Progenitor cell of endocrine pancreas (in vitro differentiated cells): ENCODE measurements around the gene ZNF354B. TPM values are rescaled to one million over a fixed set of nuclear protein-coding genes. Genes with fewer than 3 reads are reported as not detected.

ENCODE experiments used
- DNase-seq: peaks from one replicate; pipeline ENCODE4 v3.0.0; 2021; ENCODE audit warnings: low spot score; ENCODE audit not compliant: unreplicated experiment
- H3K27ac Mint-ChIP-seq: 2 replicates; pipeline ENCODE4 v1.8.0; 2021; ENCODE audit warnings: mild to moderate bottlenecking, moderate library complexity, mixed read lengths
- H3K27me3 Mint-ChIP-seq: 2 replicates; pipeline ENCODE4 v1.8.0; 2021; ENCODE audit warnings: mixed read lengths
- H3K36me3 Mint-ChIP-seq: 2 replicates; pipeline ENCODE4 v1.8.0; 2022; ENCODE audit warnings: mixed read lengths; ENCODE audit not compliant: insufficient read depth
- H3K4me1 Mint-ChIP-seq: 2 replicates; pipeline ENCODE4 v1.8.0; 2021; ENCODE audit warnings: low read depth, mixed read lengths
- H3K4me3 Mint-ChIP-seq: 2 replicates; pipeline ENCODE4 v1.8.0; 2021; ENCODE audit warnings: low read depth, mild to moderate bottlenecking, moderate library complexity, mixed read lengths
- H3K9me3 Mint-ChIP-seq: 2 replicates; pipeline ENCODE4 v1.8.0; 2021; ENCODE audit warnings: low read depth, mixed read lengths
- CTCF ChIP-seq: fragments of 200-600 bp; sonication (generic); IDR thresholded peaks from one replicate; pipeline ENCODE4 v1.5.0; 2021; ENCODE audit warnings: antibody characterized with exemption, mild to moderate bottlenecking; ENCODE audit not compliant: unreplicated experiment
- long read RNA-seq: library from polyadenylated mRNA; unstranded; transcript quantifications from one replicate; pipeline ENCODE4 v2.0.0, GENCODE V29; 2020
- total RNA-seq: library from RNA; stranded (reverse); gene quantifications from 2 replicates; pipeline ENCODE4 v1.2.1, GENCODE V29; 2021

Gene ZNF354B
- 27.2 and 30.9 TPM in 2 replicates for total RNA-seq
- long read RNA-seq, partial matches to known transcripts, result 0 of 1 reads
- long read RNA-seq, other reads (novel, unspliced or antisense), result 1 of 1 reads

- no peaks in the 10 kb centered on the region for H3K9me3 Mint-ChIP-seq
- H3K36me3 Mint-ChIP-seq, result peaks cover 10% of the 10 kb centered on the region
- peak within 1 kb of the TSS; percentile 79 for H3K4me3 Mint-ChIP-seq
- peak within 1 kb of the TSS; percentile 88 for H3K27ac Mint-ChIP-seq
- DNase-seq, result peak; percentile 78
- H3K4me1 Mint-ChIP-seq, result peaks cover 10% of the 10 kb centered on the region
- no peak for TF ChIP-seq CTCF
- no peaks in the 10 kb centered on the region for H3K27me3 Mint-ChIP-seq
These were observed at the start of gene ZNF354B for GRCh38 chr5:178859625-178860521. Gene ZNF354B, plus strand, starts transcription at chr5:178859953. Its CDS starts 1,095 bp downstream, at chr5:178861048.

- Mint-ChIP-seq H3K36me3 (no peaks in the 10 kb centered on the region), H3K4me1 (no peaks in the 10 kb centered on the region), H3K4me3 (no peak overlapping the region)
These were observed 42.2 kb upstream of the ZNF354B start for GRCh38 chr5:178817506-178817905.

GRCh38 chr5:178818094-178818493 lies 41.7 kb upstream of the ZNF354B start:
- H3K27ac Mint-ChIP-seq, result no peak overlapping the region
- peaks cover 7% of the 10 kb centered on the region for H3K9me3 Mint-ChIP-seq
- H3K36me3 Mint-ChIP-seq, result no peaks in the 10 kb centered on the region
- peak; percentile 11 for TF ChIP-seq CTCF
- DNase-seq, result no peak
- H3K4me1 Mint-ChIP-seq, result no peaks in the 10 kb centered on the region
- no peak overlapping the region for H3K4me3 Mint-ChIP-seq
- peaks cover 18% of the 10 kb centered on the region for H3K27me3 Mint-ChIP-seq

More at GRCh38 chr5:178817506-178817905, 42.2 kb upstream of the ZNF354B start:
- Mint-ChIP-seq H3K9me3 (peaks cover 10% of the 10 kb centered on the region), H3K27ac (peak overlapping the region; percentile 14), H3K27me3 (peaks cover 18% of the 10 kb centered on the region)
- DNase-seq, result no peak
- TF ChIP-seq CTCF, result no peak

- no peak overlapping the region for H3K27ac Mint-ChIP-seq
- no peaks in the 10 kb centered on the region for H3K4me1 Mint-ChIP-seq
- H3K4me3 Mint-ChIP-seq, result no peak overlapping the region
- no peak for DNase-seq
- peaks cover 3% of the 10 kb centered on the region for H3K9me3 Mint-ChIP-seq
- no peaks in the 10 kb centered on the region for H3K36me3 Mint-ChIP-seq
- peaks cover 15% of the 10 kb centered on the region for H3K27me3 Mint-ChIP-seq
- no peak for TF ChIP-seq CTCF
These were observed 39.8 kb upstream of the ZNF354B start for GRCh38 chr5:178820001-178820400.

- DNase-seq, result no peak
- no peaks in the 10 kb centered on the region for H3K36me3 Mint-ChIP-seq
- no peak overlapping the region for H3K4me3 Mint-ChIP-seq
- no peak for TF ChIP-seq CTCF
- no peak overlapping the region for H3K27ac Mint-ChIP-seq
- no peaks in the 10 kb centered on the region for H3K4me1 Mint-ChIP-seq
- peaks cover 3% of the 10 kb centered on the region for H3K9me3 Mint-ChIP-seq
- H3K27me3 Mint-ChIP-seq, result peaks cover 9% of the 10 kb centered on the region
These were observed 34.3 kb upstream of the ZNF354B start for GRCh38 chr5:178825444-178825843.
